HG03521 (cell line): ENCODE data around the gene HPGD.

Source experiments
- ATAC-seq: cut with Tn5 transposase; IDR thresholded peaks from one replicate; pipeline ENCODE4 v1.9.1; 2021; ENCODE audit warnings: mild to moderate bottlenecking, moderate library complexity; ENCODE audit not compliant: unreplicated experiment

Gene HPGD

GRCh38 chr4:174522183-174523024 lies at the start of gene HPGD:
Gene HPGD (minus strand): TSS chr4:174522488. CDS start chr4:174522451, 37 bp downstream.
- peak; percentile 80 for ATAC-seq

GRCh38 chr4:174564529-174564928 lies 42.2 kb upstream of the HPGD start:
- ATAC-seq = no peak

- no peak for ATAC-seq
Measured at GRCh38 chr4:174563399-174563798, 41.1 kb upstream of the HPGD start.

GRCh38 chr4:174561560-174561959 lies 39.3 kb upstream of the HPGD start:
- no peak for ATAC-seq

GRCh38 chr4:174559894-174560293 lies 37.6 kb upstream of the HPGD start:
- ATAC-seq = no peak

- ATAC-seq = no peak
Measured at GRCh38 chr4:174555789-174556630, 33.7 kb upstream of the HPGD start.

- no peak for ATAC-seq
Measured at GRCh38 chr4:174554231-174554728, 32.0 kb upstream of the HPGD start.

GRCh38 chr4:174553828-174554227 lies 31.5 kb upstream of the HPGD start:
- ATAC-seq = no peak

- ATAC-seq = no peak
Measured at GRCh38 chr4:174553031-174553430, 30.7 kb upstream of the HPGD start.

- no peak for ATAC-seq
Measured at GRCh38 chr4:174550541-174550940, 28.3 kb upstream of the HPGD start.

- ATAC-seq = no peak
Measured at GRCh38 chr4:174549721-174550120, 27.4 kb upstream of the HPGD start.

- no peak for ATAC-seq
Measured at GRCh38 chr4:174545268-174545667, 23.0 kb upstream of the HPGD start.

- ATAC-seq = no peak
Measured at GRCh38 chr4:174544496-174544895, 22.2 kb upstream of the HPGD start.

GRCh38 chr4:174540175-174540574 lies 17.9 kb upstream of the HPGD start:
- ATAC-seq = no peak

GRCh38 chr4:174539571-174539970 lies 17.3 kb upstream of the HPGD start:
- ATAC-seq = no peak

GRCh38 chr4:174538876-174539250 lies 16.6 kb upstream of the HPGD start:
- ATAC-seq = no peak

- peak; percentile 97 for ATAC-seq
Measured at GRCh38 chr4:174538123-174538875, 16.0 kb upstream of the HPGD start.

GRCh38 chr4:174537634-174538033 lies 15.3 kb upstream of the HPGD start:
- ATAC-seq = peak; percentile 13

GRCh38 chr4:174534461-174534860 lies 12.2 kb upstream of the HPGD start:
- no peak for ATAC-seq

- no peak for ATAC-seq
Measured at GRCh38 chr4:174532445-174532844, 10.2 kb upstream of the HPGD start.

- no peak for ATAC-seq
Measured at GRCh38 chr4:174531486-174531885, 9.2 kb upstream of the HPGD start.
